Melanocyte of skin (primary cell): Measurements from ENCODE around the gene CTAG1B. TPM values are rescaled to one million over a fixed set of nuclear protein-coding genes. Genes with fewer than 3 reads are reported as not detected.

ENCODE experiments used
- small RNA-seq, 2 donors: library from RNA; depleted of rRNA; stranded (forward); fragments of <200 nt; gene quantifications; one replicate each; pipeline ENCODE3, GENCODE V24; 2012
- total RNA-seq, 2 donors: library from RNA; depleted of rRNA; stranded (reverse); fragments of >200 nt; gene quantifications; 2 replicates each; pipeline ENCODE4 v1.2.3, GENCODE V29; 2012

Gene CTAG1B
- total RNA-seq: not detected

DNA sequence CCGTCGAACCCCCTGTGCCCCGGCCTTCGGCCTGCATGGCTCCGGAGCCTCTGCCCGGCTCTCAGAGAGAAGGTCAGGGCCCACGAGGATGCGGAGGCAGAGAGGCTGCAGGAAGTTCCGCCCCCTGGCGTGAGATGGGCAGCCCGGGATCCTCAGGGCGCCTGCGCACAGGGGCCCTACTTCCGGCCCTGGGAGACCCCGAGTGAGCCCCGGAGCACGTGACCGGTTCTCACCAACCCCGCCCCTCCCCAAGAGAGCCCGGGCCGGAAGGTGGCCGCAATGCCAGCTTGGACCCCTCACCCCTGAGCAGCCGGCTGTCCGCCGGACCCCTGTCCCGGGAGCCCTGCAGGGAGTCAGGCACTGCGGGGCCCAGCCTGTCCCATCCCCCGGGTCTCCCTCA is at the start of gene CTAG1B:
Gene CTAG1B, minus strand, starts transcription at position 101 of the 400 bp plus-strand sequence. Its CDS starts 64 bp downstream, at position 37.

DNA sequence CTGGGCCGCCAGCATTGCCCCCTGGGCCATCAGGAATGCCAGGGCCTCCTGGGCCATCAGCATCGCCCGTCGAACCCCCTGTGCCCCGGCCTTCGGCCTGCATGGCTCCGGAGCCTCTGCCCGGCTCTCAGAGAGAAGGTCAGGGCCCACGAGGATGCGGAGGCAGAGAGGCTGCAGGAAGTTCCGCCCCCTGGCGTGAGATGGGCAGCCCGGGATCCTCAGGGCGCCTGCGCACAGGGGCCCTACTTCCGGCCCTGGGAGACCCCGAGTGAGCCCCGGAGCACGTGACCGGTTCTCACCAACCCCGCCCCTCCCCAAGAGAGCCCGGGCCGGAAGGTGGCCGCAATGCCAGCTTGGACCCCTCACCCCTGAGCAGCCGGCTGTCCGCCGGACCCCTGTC is 34.3 kb upstream of the CTAG1B start, which contains the start of gene CTAG2:
Gene CTAG2, minus strand, starts transcription at position 167 of the 400 bp plus-strand sequence. Its CDS starts 64 bp downstream, at position 103.

DNA sequence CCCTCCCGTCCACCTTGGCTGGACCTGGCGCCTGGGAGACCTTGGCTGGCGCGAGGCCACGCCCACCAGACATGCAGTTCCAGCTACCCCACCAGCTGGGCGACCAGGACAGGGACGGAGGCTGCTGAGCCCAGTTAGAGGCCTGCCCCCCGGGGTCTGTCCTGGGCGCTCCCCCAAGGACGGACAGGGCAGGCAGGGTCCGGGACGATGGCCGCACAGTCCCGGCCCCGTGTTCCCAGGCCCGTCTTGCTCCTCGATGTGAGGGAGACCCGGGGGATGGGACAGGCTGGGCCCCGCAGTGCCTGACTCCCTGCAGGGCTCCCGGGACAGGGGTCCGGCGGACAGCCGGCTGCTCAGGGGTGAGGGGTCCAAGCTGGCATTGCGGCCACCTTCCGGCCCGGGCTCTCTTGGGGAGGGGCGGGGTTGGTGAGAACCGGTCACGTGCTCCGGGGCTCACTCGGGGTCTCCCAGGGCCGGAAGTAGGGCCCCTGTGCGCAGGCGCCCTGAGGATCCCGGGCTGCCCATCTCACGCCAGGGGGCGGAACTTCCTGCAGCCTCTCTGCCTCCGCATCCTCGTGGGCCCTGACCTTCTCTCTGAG is 34.4 kb downstream of the CTAG1B start, which contains the start of gene CTAG1A:
Gene CTAG1A, plus strand, starts transcription at position 549 of the 599 bp plus-strand sequence. CDS start 74 bp downstream, outside the sequence.

Small RNA genes lying within 50 kb of the gene (small RNA-seq; reads per million reads assigned to genes)
- gene AC244090.1: 0 reads per million in 2 donors
- gene AC244107.2: 0 reads per million in 2 donors

Other genes with a start within 250 kb of the CTAG1B start
- 100 to 1,000 TPM; 765 to 976 TPM for gene FLNA, start 244.6 kb downstream of the CTAG1B start, total RNA-seq
- gene EMD, start 240.0 kb downstream of the CTAG1B start, total RNA-seq: 10 to 100 TPM; 27.5 to 42.0 TPM
- gene RPL10, start 220.9 kb downstream of the CTAG1B start, total RNA-seq: 1,000 to 10,000 TPM in 1 of 2 donors, 100 to 1,000 TPM in 1; 813 to 1,193 TPM
- gene DNASE1L1, start 210.0 kb downstream of the CTAG1B start, total RNA-seq: 10 to 100 TPM; 28.6 to 31.3 TPM
- gene TAFAZZIN, start 207.7 kb downstream of the CTAG1B start, total RNA-seq: 10 to 100 TPM; 27.0 to 29.6 TPM
- gene ATP6AP1, start 190.6 kb downstream of the CTAG1B start, total RNA-seq: 100 to 1,000 TPM in 1 of 2 donors, 10 to 100 TPM in 1; 76.6 to 118 TPM
- 100 to 1,000 TPM in 1 of 2 donors, 10 to 100 TPM in 1; 98.1 to 105 TPM for gene GDI1, start 182.1 kb downstream of the CTAG1B start, total RNA-seq
- 10 to 100 TPM; 29.0 to 37.2 TPM for gene FAM50A, start 175.1 kb downstream of the CTAG1B start, total RNA-seq
- 1 to 10 TPM; 1.7 to 8.3 TPM for gene PLXNA3, start 161.0 kb downstream of the CTAG1B start, total RNA-seq
- gene LAGE3, start 140.0 kb downstream of the CTAG1B start, total RNA-seq: 10 to 100 TPM; 25.5 to 33.6 TPM
- 10 to 100 TPM; 36.1 to 59.6 TPM for gene UBL4A, start 132.7 kb downstream of the CTAG1B start, total RNA-seq
- gene SLC10A3, start 128.7 kb downstream of the CTAG1B start, total RNA-seq: 10 to 100 TPM in 1 of 2 donors, 1 to 10 TPM in 1; 5.2 to 10.7 TPM
- gene FAM3A, start 103.0 kb downstream of the CTAG1B start, total RNA-seq: 10 to 100 TPM; 20.6 to 21.7 TPM
- 100 to 1,000 TPM; 145 to 171 TPM for gene G6PD, start 72.4 kb downstream of the CTAG1B start, total RNA-seq
- 10 to 100 TPM; 12.0 to 15.3 TPM for gene IKBKG, start 71.7 kb downstream of the CTAG1B start, total RNA-seq
- not detected for gene CTAG1A, start 34.1 kb downstream of the CTAG1B start, total RNA-seq
- not detected for gene CTAG2, start 34.3 kb upstream of the CTAG1B start, total RNA-seq
- 10 to 100 TPM in 1 of 2 donors, under 1 TPM in 1; 0.33 to 10.7 TPM for gene GAB3, start 131.8 kb upstream of the CTAG1B start, total RNA-seq
- gene DKC1, start 143.6 kb upstream of the CTAG1B start, total RNA-seq: 10 to 100 TPM; 26.8 to 78.9 TPM
- gene MPP1, start 186.2 kb upstream of the CTAG1B start, total RNA-seq: 10 to 100 TPM; 20.0 to 22.0 TPM
- not detected for gene SMIM9, start 215.4 kb upstream of the CTAG1B start, total RNA-seq